ENCODE measurements around the gene C1orf56. TPM values are rescaled to one million over a fixed set of nuclear protein-coding genes. Genes with fewer than 3 reads are reported as not detected.

C1orf56 gene
- polyA plus RNA-seq, 2 of the 4 experiments (the other 2 are of a cell fraction): 2.9 to 6.6 TPM

DNA sequence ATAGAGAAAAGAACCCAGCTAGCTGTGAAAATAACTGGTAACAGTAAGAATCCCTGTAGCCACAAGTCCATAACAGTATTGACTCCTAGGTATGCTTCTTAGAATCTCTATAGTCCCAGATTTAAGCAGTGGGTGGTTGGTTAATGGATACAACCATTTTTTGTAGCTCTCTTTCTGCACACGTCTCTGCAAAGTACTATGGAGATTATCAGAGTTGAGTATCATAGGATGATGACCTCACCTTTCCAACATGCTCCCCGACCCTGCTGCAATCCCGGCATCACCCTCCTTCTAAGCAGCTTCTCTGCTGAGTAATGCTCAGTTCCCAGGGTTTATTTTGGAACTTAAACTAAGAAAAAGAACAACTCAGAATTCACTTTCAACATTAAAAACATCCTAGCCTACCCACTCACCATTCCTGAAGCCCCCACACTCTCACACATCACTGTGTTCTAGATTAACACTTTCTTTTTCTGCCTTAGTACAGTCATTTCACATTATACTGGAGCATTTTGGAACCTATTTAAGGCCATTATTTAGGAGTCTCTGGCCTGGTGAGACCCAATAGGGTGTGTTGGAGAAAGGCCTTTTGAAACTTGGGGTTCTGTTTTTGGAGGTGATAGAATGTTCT lies 15.3 kb downstream of the C1orf56 start:
- CTCF ChIA-PET: interaction anchor here (0.8 to 7.8 kb wide), 6 partner anchors 11 to 103 kb away, joined by 3 to 86 read pairs (median 6); partner anchors contain the start of genes C1orf56, GABPB2 and LYSMD1
- ATAC-seq (peak; percentile 9 to 36; a peak in 1 of 6 replicates), FAIRE-seq (no peak), DNase-seq (ENCODE audit: low read depth in 1 of 2, low spot score in 1 of 2) (peak; percentile 62 to 63)
- no peaks in the 10 kb centered on the region for H3K9me3 ChIP-seq
- peak overlapping the region; percentile 1; the same call in 1 of the 3 replicates for H3K4me3 ChIP-seq
- peaks cover 33% of the 10 kb centered on the region for H3K4me1 ChIP-seq
- POLR2A ChIA-PET: interaction anchor here (0.7 to 5.6 kb wide), 4 partner anchors 8 to 15 kb away, joined by 4 to 34 read pairs (median 8); partner anchors contain the start of genes C1orf56 and GABPB2
- 20% methylated on average over 3 of the region's 3 CpGs for WGBS (ENCODE audit: missing lambda C conversion rate)
- H3K27ac ChIP-seq: peak overlapping the region; percentile 98 to 100
- peak overlapping the region; percentile 98 for H3K4me2 ChIP-seq
- TF ChIP-seq CEBPB (IDR thresholded peaks at IDR 0.05) (no peak), SREBF2 (IDR thresholded peaks at IDR 0.05) (no peak), CBX8 (IDR thresholded peaks at IDR 0.05) (no peak), CHD4 (IDR thresholded peaks at IDR 0.05; ENCODE audit: borderline replicate concordance) (no peak), HMGXB4 (CRISPR knock-in tag; IDR thresholded peaks at IDR 0.05; ENCODE audit: borderline replicate concordance) (no peak), BHLHE40 (IDR thresholded peaks at IDR 0.05; ENCODE audit: low read depth, low read length) (no peak), EP300 (IDR thresholded peaks at IDR 0.05) (no peak), EHF (CRISPR knock-in tag; IDR thresholded peaks at IDR 0.05) (no peak), GATA3 (IDR thresholded peaks at IDR 0.05; ENCODE audit: borderline replicate concordance) (no peak)
- TF ChIP-seq, protein P1, sequence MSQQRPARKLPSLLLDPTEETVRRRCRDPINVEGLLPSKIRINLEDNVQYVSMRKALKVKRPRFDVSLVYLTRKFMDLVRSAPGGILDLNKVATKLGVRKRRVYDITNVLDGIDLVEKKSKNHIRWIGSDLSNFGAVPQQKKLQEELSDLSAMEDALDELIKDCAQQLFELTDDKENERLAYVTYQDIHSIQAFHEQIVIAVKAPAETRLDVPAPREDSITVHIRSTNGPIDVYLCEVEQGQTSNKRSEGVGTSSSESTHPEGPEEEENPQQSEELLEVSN (IDR thresholded peaks at IDR 0.05; ENCODE audit: borderline replicate concordance, low read depth): no peak
- TF ChIP-seq, protein P2, sequence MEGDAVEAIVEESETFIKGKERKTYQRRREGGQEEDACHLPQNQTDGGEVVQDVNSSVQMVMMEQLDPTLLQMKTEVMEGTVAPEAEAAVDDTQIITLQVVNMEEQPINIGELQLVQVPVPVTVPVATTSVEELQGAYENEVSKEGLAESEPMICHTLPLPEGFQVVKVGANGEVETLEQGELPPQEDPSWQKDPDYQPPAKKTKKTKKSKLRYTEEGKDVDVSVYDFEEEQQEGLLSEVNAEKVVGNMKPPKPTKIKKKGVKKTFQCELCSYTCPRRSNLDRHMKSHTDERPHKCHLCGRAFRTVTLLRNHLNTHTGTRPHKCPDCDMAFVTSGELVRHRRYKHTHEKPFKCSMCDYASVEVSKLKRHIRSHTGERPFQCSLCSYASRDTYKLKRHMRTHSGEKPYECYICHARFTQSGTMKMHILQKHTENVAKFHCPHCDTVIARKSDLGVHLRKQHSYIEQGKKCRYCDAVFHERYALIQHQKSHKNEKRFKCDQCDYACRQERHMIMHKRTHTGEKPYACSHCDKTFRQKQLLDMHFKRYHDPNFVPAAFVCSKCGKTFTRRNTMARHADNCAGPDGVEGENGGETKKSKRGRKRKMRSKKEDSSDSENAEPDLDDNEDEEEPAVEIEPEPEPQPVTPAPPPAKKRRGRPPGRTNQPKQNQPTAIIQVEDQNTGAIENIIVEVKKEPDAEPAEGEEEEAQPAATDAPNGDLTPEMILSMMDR (IDR thresholded peaks at IDR 0.05): no peak

DNA sequence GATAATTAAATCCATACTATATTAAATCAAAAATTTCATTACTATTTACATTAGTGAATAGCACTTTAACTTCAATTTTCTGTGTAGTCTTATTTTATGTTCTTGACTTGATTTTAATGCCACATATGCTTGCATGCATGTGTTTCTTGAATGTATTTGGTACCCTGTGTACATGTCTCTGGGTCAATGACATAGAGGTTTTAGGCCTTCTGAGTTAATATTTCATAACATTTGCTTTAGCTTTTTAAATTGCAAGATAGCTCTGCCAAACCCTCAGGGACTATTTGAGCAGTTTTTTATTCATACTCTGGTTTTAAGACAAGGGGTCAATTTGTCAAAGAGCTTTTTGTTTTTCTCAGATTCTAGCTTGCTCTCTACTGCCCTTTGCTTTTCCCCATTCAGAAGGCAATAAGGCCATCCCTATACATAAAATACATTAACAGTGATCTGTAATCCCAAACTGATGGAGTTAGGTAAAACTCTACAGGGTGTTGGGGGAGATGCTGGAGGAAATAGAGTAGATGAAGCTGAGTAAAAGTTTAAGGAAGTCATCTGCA lies 17.6 kb downstream of the C1orf56 start:
- H3K27ac ChIP-seq: no peak overlapping the region
- ChIA-PET POLR2A (no interaction called here), CTCF (interaction anchor here (0.9 to 1.6 kb wide), 3 partner anchors 15 to 90 kb away, joined by 3 to 4 read pairs (median 4); no protein-coding TSS in a partner anchor)
- 0 out of 3 replicates have a peak overlapping the region, but pooled peaks have one; percentile 13 for H3K4me2 ChIP-seq
- TF ChIP-seq KDM1A (IDR thresholded peaks at IDR 0.05; ENCODE audit: low read depth) (no peak), RFX5 (IDR thresholded peaks at IDR 0.05) (no peak), RARB (CRISPR knock-in tag; IDR thresholded peaks at IDR 0.05) (no peak), CHD2 (IDR thresholded peaks at IDR 0.05; ENCODE audit: low read length, partially characterized antibody) (no peak), HOXB13 (CRISPR knock-in tag; IDR thresholded peaks at IDR 0.05; ENCODE audit: low read depth) (no peak), BCL3 (IDR thresholded peaks at IDR 0.05) (no peak), BHLHE40 (IDR thresholded peaks at IDR 0.05; ENCODE audit: low read depth, low read length) (no peak), SMC3 (IDR thresholded peaks at IDR 0.05) (no peak), CBX2 (IDR thresholded peaks at IDR 0.05; ENCODE audit: borderline replicate concordance, low read depth) (no peak), MAFK (IDR thresholded peaks at IDR 0.05; ENCODE audit: partially characterized antibody) (no peak), JUN (IDR thresholded peaks at IDR 0.05) (no peak), ZSCAN20 (CRISPR knock-in tag; IDR thresholded peaks at IDR 0.05) (no peak), EP300 (IDR thresholded peaks at IDR 0.05) (no peak), EHF (CRISPR knock-in tag; IDR thresholded peaks at IDR 0.05) (no peak), NFE2L2 (conservative IDR thresholded peaks at IDR 0.05; ENCODE audit: low read length) (no peak)
- TF ChIP-seq, protein P1 (IDR thresholded peaks at IDR 0.05; ENCODE audit: borderline replicate concordance, low read depth): no peak
- TF ChIP-seq, protein P3, sequence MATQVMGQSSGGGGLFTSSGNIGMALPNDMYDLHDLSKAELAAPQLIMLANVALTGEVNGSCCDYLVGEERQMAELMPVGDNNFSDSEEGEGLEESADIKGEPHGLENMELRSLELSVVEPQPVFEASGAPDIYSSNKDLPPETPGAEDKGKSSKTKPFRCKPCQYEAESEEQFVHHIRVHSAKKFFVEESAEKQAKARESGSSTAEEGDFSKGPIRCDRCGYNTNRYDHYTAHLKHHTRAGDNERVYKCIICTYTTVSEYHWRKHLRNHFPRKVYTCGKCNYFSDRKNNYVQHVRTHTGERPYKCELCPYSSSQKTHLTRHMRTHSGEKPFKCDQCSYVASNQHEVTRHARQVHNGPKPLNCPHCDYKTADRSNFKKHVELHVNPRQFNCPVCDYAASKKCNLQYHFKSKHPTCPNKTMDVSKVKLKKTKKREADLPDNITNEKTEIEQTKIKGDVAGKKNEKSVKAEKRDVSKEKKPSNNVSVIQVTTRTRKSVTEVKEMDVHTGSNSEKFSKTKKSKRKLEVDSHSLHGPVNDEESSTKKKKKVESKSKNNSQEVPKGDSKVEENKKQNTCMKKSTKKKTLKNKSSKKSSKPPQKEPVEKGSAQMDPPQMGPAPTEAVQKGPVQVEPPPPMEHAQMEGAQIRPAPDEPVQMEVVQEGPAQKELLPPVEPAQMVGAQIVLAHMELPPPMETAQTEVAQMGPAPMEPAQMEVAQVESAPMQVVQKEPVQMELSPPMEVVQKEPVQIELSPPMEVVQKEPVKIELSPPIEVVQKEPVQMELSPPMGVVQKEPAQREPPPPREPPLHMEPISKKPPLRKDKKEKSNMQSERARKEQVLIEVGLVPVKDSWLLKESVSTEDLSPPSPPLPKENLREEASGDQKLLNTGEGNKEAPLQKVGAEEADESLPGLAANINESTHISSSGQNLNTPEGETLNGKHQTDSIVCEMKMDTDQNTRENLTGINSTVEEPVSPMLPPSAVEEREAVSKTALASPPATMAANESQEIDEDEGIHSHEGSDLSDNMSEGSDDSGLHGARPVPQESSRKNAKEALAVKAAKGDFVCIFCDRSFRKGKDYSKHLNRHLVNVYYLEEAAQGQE (IDR thresholded peaks at IDR 0.05): no peak
- DNase-seq (ENCODE audit: low read depth in 1 of 2, low spot score in 1 of 2) (no peak), FAIRE-seq (no peak), ATAC-seq (no peak)
- no peak overlapping the region for H3K4me3 ChIP-seq
- peaks cover 40% of the 10 kb centered on the region for H3K4me1 ChIP-seq
- H3K9me3 ChIP-seq: no peaks in the 10 kb centered on the region
